Astrocyte of the spinal cord (primary cell): Measurements from ENCODE around the gene SLC17A2.

Experiments
- DNase-seq: peaks from one replicate; pipeline ENCODE4 v3.0.0; 2011; ENCODE audit warnings: low read depth, low spot score
- H3K4me3 ChIP-seq: 2 replicates; pipeline ENCODE4 v1.5.1; 2011; ENCODE audit warnings: low read depth, mild to moderate bottlenecking, low read length, moderate library complexity
- in situ Hi-C: cut with HindIII; loops from 2 replicates; pipeline ENCODE4 v1.10.0; 2017; ENCODE audit warnings: low sequenced_read_pairs
- TF ChIP-seq, protein P1 (sequence below): IDR thresholded peaks from 2 replicates; pipeline ENCODE4 v1.5.1; 2012; ENCODE audit warnings: low read depth, mild to moderate bottlenecking, low read length, inconsistent platforms

SLC17A2 gene

DNA sequence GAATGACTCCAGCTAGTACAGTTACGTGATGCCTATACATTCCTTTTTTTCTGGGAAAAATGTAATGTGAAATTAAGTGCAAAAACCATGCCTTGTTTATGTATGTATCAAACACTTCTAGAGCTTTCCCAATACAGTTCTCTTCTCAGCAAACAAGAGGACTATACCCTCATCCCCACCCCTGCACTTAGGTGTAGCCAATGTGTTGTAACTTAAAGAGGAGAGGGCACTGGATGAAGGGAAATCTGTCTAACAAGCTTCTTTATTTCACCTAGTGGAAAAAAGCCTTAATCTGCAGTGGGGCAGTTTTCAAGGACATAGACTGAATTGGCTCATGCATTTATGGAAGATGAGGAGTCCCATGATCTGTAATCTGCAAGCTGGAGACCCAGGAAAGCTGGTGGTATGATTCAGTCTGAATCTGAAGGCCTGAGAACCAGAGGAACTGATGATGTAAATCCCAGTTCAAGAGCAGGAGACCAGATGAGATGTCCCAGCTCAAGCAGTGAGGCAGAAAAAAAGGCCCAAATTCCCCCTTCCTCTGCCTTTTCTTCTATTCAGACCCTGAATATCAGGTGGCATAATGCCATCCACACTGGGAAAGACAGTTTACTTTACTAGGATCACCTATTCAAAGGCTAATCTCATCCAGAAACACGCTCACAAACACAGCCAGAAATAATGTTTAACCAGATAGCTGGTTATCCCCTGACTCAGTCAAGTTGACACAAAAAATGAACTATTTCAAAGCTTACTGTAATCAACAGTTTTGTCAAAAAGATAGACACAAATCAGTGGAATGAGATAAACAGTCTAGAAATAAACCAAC, 30.7 kb downstream of the SLC17A2 start:
- TF ChIP-seq, protein P1, sequence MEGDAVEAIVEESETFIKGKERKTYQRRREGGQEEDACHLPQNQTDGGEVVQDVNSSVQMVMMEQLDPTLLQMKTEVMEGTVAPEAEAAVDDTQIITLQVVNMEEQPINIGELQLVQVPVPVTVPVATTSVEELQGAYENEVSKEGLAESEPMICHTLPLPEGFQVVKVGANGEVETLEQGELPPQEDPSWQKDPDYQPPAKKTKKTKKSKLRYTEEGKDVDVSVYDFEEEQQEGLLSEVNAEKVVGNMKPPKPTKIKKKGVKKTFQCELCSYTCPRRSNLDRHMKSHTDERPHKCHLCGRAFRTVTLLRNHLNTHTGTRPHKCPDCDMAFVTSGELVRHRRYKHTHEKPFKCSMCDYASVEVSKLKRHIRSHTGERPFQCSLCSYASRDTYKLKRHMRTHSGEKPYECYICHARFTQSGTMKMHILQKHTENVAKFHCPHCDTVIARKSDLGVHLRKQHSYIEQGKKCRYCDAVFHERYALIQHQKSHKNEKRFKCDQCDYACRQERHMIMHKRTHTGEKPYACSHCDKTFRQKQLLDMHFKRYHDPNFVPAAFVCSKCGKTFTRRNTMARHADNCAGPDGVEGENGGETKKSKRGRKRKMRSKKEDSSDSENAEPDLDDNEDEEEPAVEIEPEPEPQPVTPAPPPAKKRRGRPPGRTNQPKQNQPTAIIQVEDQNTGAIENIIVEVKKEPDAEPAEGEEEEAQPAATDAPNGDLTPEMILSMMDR, result no peak
- in situ Hi-C loops, result no loop called here
- DNase-seq, result no peak
- no peak overlapping the region for H3K4me3 ChIP-seq

DNA sequence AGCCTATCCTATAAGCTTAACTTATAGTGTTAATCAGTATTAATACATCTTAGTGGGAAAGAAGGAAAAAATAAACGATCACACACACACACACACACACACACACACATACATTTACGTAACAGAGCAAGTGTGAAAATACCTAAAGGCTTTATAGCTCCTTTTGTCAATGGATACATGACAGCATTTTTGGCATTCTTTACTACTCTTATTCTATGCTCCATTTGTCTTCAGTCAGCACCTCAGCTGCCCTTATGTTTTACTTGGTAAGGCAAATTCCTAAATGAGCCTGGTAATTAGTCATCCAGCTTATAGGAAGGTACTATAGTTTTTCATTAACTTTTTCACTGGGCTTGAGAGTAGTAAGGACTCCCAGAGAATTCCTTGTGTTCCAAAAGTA, 31.4 kb downstream of the SLC17A2 start:
- in situ Hi-C loops, result no loop called here
- H3K4me3 ChIP-seq, result no peak overlapping the region
- TF ChIP-seq, protein P1, result no peak
- DNase-seq, result no peak

DNA sequence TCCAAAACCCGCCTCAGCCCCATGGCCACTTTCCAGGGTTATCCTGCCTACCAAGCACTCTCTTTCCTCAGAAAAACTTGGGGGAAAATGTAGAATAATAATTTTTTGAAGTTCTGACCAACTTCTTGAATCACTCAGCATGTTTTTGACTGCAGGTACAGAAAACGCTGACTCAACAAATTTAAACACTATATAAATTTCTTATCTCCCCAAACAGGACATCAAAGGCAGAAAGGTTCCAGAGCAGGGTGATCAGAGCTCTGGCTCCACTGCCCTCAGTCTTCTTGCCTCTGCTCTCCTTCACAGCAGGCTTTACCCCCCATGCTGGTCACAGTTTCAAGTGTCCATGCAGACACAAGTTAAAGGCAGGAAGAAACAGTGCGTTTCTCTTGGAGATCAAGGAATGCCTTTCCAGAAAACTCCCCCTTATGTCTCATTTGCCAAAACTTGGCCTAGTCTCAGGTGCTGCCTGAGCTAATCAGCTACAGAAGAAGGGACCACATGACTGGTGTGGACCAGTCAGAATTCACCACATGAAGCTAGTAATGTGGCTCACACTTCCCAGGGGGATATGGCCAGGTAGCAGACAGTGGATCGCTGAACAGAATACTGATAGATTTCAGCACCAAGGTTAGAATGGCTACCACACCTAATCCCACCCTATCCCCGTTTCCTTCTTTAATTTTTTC, 32.1 kb downstream of the SLC17A2 start:
- TF ChIP-seq, protein P1, result no peak
- in situ Hi-C loops, result no loop called here
- DNase-seq, result no peak
- no peak overlapping the region for H3K4me3 ChIP-seq

DNA sequence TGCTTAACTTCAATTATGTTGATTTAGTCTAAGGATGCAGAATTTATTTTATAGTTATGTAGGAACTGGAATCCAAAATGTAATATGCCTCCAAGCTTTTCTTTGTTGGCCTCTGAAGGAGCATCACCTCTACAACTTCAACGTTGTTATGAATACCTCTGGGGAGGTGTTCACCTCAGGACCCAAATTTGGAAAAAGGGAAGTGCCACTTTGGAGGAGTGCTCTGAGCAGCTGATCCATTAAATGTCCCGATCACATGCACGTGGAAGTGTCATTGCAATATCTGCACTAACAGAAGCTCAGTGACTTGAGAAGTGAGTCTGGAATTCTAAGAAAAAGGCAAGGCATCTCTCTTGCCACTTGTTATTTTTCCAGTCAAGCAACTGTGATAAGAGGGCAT, 34.2 kb downstream of the SLC17A2 start:
- no peak for DNase-seq
- in situ Hi-C loops, result no loop called here
- TF ChIP-seq, protein P1, result no peak
- H3K4me3 ChIP-seq, result no peak overlapping the region

DNA sequence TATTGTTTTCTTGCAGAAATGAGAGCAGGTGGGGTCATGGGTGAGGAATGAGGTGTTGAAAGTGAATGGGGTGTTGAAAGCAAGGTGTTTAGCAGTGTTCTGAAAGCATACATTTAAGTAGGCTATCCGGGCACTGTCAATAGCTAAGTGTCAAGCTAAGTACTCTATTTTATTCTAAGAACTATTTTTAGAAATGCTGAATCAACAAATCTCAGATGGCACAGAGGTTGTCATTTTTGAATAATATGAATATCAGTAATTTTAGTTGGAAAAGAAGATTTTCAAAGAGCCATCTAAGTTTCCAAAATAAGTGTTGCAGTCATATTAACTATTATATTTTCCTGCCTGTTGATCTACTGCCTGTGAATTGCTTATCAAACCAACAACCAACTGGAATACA, 34.7 kb downstream of the SLC17A2 start:
- TF ChIP-seq, protein P1, result no peak
- H3K4me3 ChIP-seq, result no peak overlapping the region
- DNase-seq, result no peak
- in situ Hi-C loops, result no loop called here

DNA sequence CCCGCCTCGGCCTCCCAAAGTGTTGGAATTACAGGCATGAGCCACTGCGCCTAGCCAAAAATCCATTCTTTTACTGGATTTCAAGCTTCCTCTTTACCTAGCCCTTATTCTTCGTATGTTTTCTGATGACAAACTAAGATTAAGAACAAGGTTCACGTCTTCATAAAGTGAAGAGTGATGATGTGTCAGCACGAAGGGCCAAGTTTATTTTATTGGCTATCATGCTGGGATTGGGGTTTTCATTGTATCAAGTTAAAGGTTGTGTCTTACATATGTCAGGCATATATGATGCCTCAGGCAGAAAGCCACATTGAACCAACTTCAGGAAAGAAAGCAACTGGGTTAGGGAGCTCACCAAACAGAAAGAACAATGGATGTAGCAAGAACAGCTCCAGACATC, 36.7 kb downstream of the SLC17A2 start:
- in situ Hi-C loops, result no loop called here
- no peak overlapping the region for H3K4me3 ChIP-seq
- no peak for DNase-seq
- TF ChIP-seq, protein P1, result no peak
